T-helper 17 cell (primary cell): ENCODE data around the gene RNF7. TPM values are rescaled to one million over a fixed set of nuclear protein-coding genes. Genes with fewer than 3 reads are reported as not detected.
A peak's percentile ranks its signal among the peaks of the same experiment; 100 is the strongest.

ENCODE experiments used
- ATAC-seq: fragments of 150-1000 bp; cut with Tn5 transposase; 2 replicates; pipeline ENCODE4 v1.10.0; 2021; ENCODE audit warnings: mild to moderate bottlenecking, moderate library complexity
- DNase-seq, 3 donors: peaks; one replicate each; pipeline versions ENCODE4 v3.0.0 to v3.0.0-alpha.2; 2020 to 2021
- H3K9me3 ChIP-seq: one replicate; pipeline ENCODE4 v1.7.0; 2013; ENCODE audit warnings: low read length, mild to moderate bottlenecking; ENCODE audit not compliant: control insufficient read depth, poor library complexity, severe bottlenecking
- H3K27ac Mint-ChIP-seq: one replicate; pipeline ENCODE4 v1.8.0; 2022; ENCODE audit warnings: mild to moderate bottlenecking, moderate library complexity, mixed read lengths
- H3K27me3 Mint-ChIP-seq: one replicate; pipeline ENCODE4 v1.8.0; 2022; ENCODE audit warnings: mixed read lengths
- H3K36me3 Mint-ChIP-seq: one replicate; pipeline ENCODE4 v1.8.0; 2022; ENCODE audit warnings: low read depth, mixed read lengths
- H3K4me1 Mint-ChIP-seq: one replicate; pipeline ENCODE4 v1.8.0; 2022; ENCODE audit warnings: mild to moderate bottlenecking, mixed read lengths
- H3K4me3 Mint-ChIP-seq: one replicate; pipeline ENCODE4 v1.8.0; 2022; ENCODE audit warnings: mild to moderate bottlenecking, moderate library complexity, mixed read lengths
- total RNA-seq, 4 donors: library from RNA in 2 of 4; stranded (reverse) in 2 of 4; gene quantifications; one replicate each; pipeline ENCODE4 v1.2.3 and lab custom pipeline; 2022 to 2026

RNF7 gene
- total RNA-seq, 2 donors from 2014 or later: 58.3 to 68.2 TPM

GRCh38 chr3:141722081-141722480, 16.0 kb upstream of the RNF7 start:
- no peak overlapping the region for H3K27ac Mint-ChIP-seq
- DNase-seq (no peak), ATAC-seq (no peak)
- no peaks in the 10 kb centered on the region for H3K9me3 ChIP-seq
- peaks cover 3% of the 10 kb centered on the region for H3K36me3 Mint-ChIP-seq
- H3K4me1 Mint-ChIP-seq: peaks cover 3% of the 10 kb centered on the region
- H3K4me3 Mint-ChIP-seq: no peak overlapping the region
- H3K27me3 Mint-ChIP-seq: peaks cover 48% of the 10 kb centered on the region

GRCh38 chr3:141722648-141723047, 15.4 kb upstream of the RNF7 start:
- Mint-ChIP-seq H3K36me3 (peaks cover 3% of the 10 kb centered on the region), H3K27me3 (peaks cover 54% of the 10 kb centered on the region), H3K4me3 (no peak overlapping the region), H3K4me1 (peaks cover 5% of the 10 kb centered on the region), H3K27ac (no peak overlapping the region)
- H3K9me3 ChIP-seq: no peaks in the 10 kb centered on the region
- DNase-seq (no peak), ATAC-seq (no peak)

GRCh38 chr3:141723255-141723654, 14.8 kb upstream of the RNF7 start:
- Mint-ChIP-seq H3K4me1 (peaks cover 5% of the 10 kb centered on the region), H3K27ac (no peak overlapping the region), H3K27me3 (peaks cover 58% of the 10 kb centered on the region), H3K4me3 (no peak overlapping the region), H3K36me3 (peaks cover 6% of the 10 kb centered on the region)
- H3K9me3 ChIP-seq: no peaks in the 10 kb centered on the region
- DNase-seq: no peak
- ATAC-seq: no peak

- H3K4me3 Mint-ChIP-seq: no peak overlapping the region
- ATAC-seq: no peak
- H3K27me3 Mint-ChIP-seq: peaks cover 63% of the 10 kb centered on the region
- no peak for DNase-seq
- H3K27ac Mint-ChIP-seq: no peak overlapping the region
- peaks cover 7% of the 10 kb centered on the region for H3K4me1 Mint-ChIP-seq
- peaks cover 8% of the 10 kb centered on the region for H3K36me3 Mint-ChIP-seq
- no peaks in the 10 kb centered on the region for H3K9me3 ChIP-seq
Observed at GRCh38 chr3:141724186-141724585, 13.9 kb upstream of the RNF7 start.

- ATAC-seq: no peak
- Mint-ChIP-seq H3K4me1 (peaks cover 7% of the 10 kb centered on the region), H3K27me3 (peaks cover 57% of the 10 kb centered on the region), H3K36me3 (peaks cover 7% of the 10 kb centered on the region), H3K27ac (no peak overlapping the region), H3K4me3 (no peak overlapping the region)
- DNase-seq: no peak
- H3K9me3 ChIP-seq: no peaks in the 10 kb centered on the region
Observed at GRCh38 chr3:141725036-141725435, 13.1 kb upstream of the RNF7 start.

- no peak overlapping the region for H3K4me3 Mint-ChIP-seq
- H3K36me3 Mint-ChIP-seq: peaks cover 7% of the 10 kb centered on the region
- H3K27ac Mint-ChIP-seq: no peak overlapping the region
- no peaks in the 10 kb centered on the region for H3K9me3 ChIP-seq
- H3K4me1 Mint-ChIP-seq: peaks cover 7% of the 10 kb centered on the region
- DNase-seq (no peak), ATAC-seq (no peak)
- H3K27me3 Mint-ChIP-seq: peaks cover 50% of the 10 kb centered on the region
Observed at GRCh38 chr3:141726483-141726882, 11.6 kb upstream of the RNF7 start.

GRCh38 chr3:141728355-141728892, 9.7 kb upstream of the RNF7 start:
- Mint-ChIP-seq H3K27ac (peak overlapping the region; percentile 85), H3K4me1 (peaks cover 7% of the 10 kb centered on the region), H3K4me3 (no peak overlapping the region), H3K36me3 (peaks cover 7% of the 10 kb centered on the region), H3K27me3 (peaks cover 42% of the 10 kb centered on the region)
- DNase-seq: no peak
- H3K9me3 ChIP-seq: no peaks in the 10 kb centered on the region
- ATAC-seq: no peak

- Mint-ChIP-seq H3K27me3 (peaks cover 37% of the 10 kb centered on the region), H3K4me3 (no peak overlapping the region), H3K4me1 (peaks cover 8% of the 10 kb centered on the region), H3K27ac (no peak overlapping the region), H3K36me3 (peaks cover 10% of the 10 kb centered on the region)
- H3K9me3 ChIP-seq: no peaks in the 10 kb centered on the region
- ATAC-seq (no peak), DNase-seq (no peak)
Observed at GRCh38 chr3:141729240-141729639, 8.9 kb upstream of the RNF7 start.

GRCh38 chr3:141735176-141735575, 2.9 kb upstream of the RNF7 start:
- Mint-ChIP-seq H3K36me3 (peaks cover 6% of the 10 kb centered on the region), H3K27ac (peak overlapping the region; percentile 39), H3K27me3 (no peaks in the 10 kb centered on the region), H3K4me1 (peaks cover 17% of the 10 kb centered on the region), H3K4me3 (no peak overlapping the region)
- ATAC-seq (no peak), DNase-seq (no peak)
- H3K9me3 ChIP-seq: no peaks in the 10 kb centered on the region

GRCh38 chr3:141735770-141736465, 2.2 kb upstream of the RNF7 start:
- peaks cover 20% of the 10 kb centered on the region for H3K4me1 Mint-ChIP-seq
- DNase-seq (no peak), ATAC-seq (no peak)
- no peaks in the 10 kb centered on the region for H3K9me3 ChIP-seq
- peaks cover 6% of the 10 kb centered on the region for H3K36me3 Mint-ChIP-seq
- no peaks in the 10 kb centered on the region for H3K27me3 Mint-ChIP-seq
- H3K4me3 Mint-ChIP-seq: no peak overlapping the region
- H3K27ac Mint-ChIP-seq: peak overlapping the region; percentile 39

- DNase-seq (no peak), ATAC-seq (no peak)
- no peaks in the 10 kb centered on the region for H3K27me3 Mint-ChIP-seq
- H3K4me1 Mint-ChIP-seq: peaks cover 26% of the 10 kb centered on the region
- no peak overlapping the region for H3K4me3 Mint-ChIP-seq
- no peaks in the 10 kb centered on the region for H3K9me3 ChIP-seq
- H3K36me3 Mint-ChIP-seq: peaks cover 6% of the 10 kb centered on the region
- no peak overlapping the region for H3K27ac Mint-ChIP-seq
Observed at GRCh38 chr3:141737093-141737492, 1.0 kb upstream of the RNF7 start.

- peaks cover 6% of the 10 kb centered on the region for H3K36me3 Mint-ChIP-seq
Observed at GRCh38 chr3:141737678-141738021, 448 bp upstream of the RNF7 start.

GRCh38 chr3:141738891-141739363, 829 bp downstream of the RNF7 start:
- DNase-seq (peak in 1 of 3 donors; percentile 8), ATAC-seq (no peak)
- H3K9me3 ChIP-seq: no peaks in the 10 kb centered on the region
- H3K27me3 Mint-ChIP-seq: no peaks in the 10 kb centered on the region
- H3K4me1 Mint-ChIP-seq: peaks cover 29% of the 10 kb centered on the region
- peak overlapping the region; percentile 96 for H3K27ac Mint-ChIP-seq
- peak overlapping the region; percentile 99 for H3K4me3 Mint-ChIP-seq
- peaks cover 3% of the 10 kb centered on the region for H3K36me3 Mint-ChIP-seq

More at GRCh38 chr3:141737678-141738021, 448 bp upstream of the RNF7 start:
- DNase-seq (no peak), ATAC-seq (no peak)
- Mint-ChIP-seq H3K27me3 (no peaks in the 10 kb centered on the region), H3K4me1 (peaks cover 28% of the 10 kb centered on the region), H3K4me3 (peak overlapping the region; percentile 99), H3K27ac (peak overlapping the region; percentile 96)
- no peaks in the 10 kb centered on the region for H3K9me3 ChIP-seq

GRCh38 chr3:141739731-141740130, 1.6 kb downstream of the RNF7 start:
- H3K9me3 ChIP-seq: no peaks in the 10 kb centered on the region
- peaks cover 35% of the 10 kb centered on the region for H3K4me1 Mint-ChIP-seq
- ATAC-seq (no peak), DNase-seq (no peak)
- H3K4me3 Mint-ChIP-seq: peak overlapping the region; percentile 99
- no peaks in the 10 kb centered on the region for H3K27me3 Mint-ChIP-seq
- H3K27ac Mint-ChIP-seq: peak overlapping the region; percentile 96
- peaks cover 3% of the 10 kb centered on the region for H3K36me3 Mint-ChIP-seq
